Measurements from ENCODE around the gene SLC25A34. TPM values are rescaled to one million over a fixed set of nuclear protein-coding genes. Genes with fewer than 3 reads are reported as not detected.

Gene SLC25A34
- total and polyA plus RNA-seq, 10 of the 15 experiments (the other 5 are each of a cell fraction or from before 2014, with no cell fraction given) = 0.02 to 1.6 (median 0.39) TPM

DNA sequence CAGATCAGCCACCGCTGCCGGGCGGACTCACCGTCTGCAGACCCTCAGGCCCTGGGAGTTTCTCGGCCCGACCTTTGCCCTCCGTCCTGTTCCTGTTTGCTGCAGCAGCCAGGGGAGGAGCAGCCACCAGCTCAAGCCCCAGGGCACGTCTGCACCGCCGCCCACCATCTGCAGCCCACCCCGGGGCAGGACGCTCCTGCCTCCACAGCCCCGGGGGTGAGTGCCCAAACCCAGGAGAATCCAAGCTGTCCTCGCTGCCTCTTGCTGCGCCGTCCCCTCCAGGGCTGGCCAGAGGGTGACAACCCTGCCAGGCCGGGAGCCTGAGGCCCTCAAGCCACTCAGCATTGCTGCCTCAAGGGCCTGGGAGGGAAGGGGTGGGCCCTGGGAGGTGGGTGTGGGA is 1.2 kb upstream of the SLC25A34 start:
- RAD21 ChIA-PET (ENCODE audit: unreplicated experiment) = no interaction called here
- H3K36me3 ChIP-seq (ENCODE audit: control insufficient read depth in 2 of 2, insufficient read depth in 2 of 2, low read length in 1 of 2) = peaks cover 4 to 14% of the 10 kb centered on the region in 2 experiments
- H3K4me1 ChIP-seq (ENCODE audit: control insufficient read depth, insufficient read depth, low read length) = no peaks in the 10 kb centered on the region
- in situ Hi-C loops (cut with MboI) (no loop called here), intact Hi-C loops (cut with micrococcal nuclease; ENCODE audit: unreplicated experiment) (loop anchor here (5.0 kb wide), 1 partner anchor 303 kb away; no protein-coding TSS in a partner anchor)
- POLR2A ChIA-PET = no interaction called here
- no peak overlapping the region for H3K9ac ChIP-seq (ENCODE audit: control insufficient read depth, insufficient read depth, low read length)
- no peaks in the 10 kb centered on the region for H3K27me3 ChIP-seq (replicated peaks in 1 of 2; ENCODE audit: control insufficient read depth in 2 of 2, insufficient read depth in 2 of 2, low read length in 1 of 2)
- no peak for TF ChIP-seq KAT2A (conservative IDR thresholded peaks at IDR 0.05; ENCODE audit: control insufficient read depth, low read depth, low read length)
- TF ChIP-seq NRF1 (conservative IDR thresholded peaks at IDR 0.05; ENCODE audit: low read depth, low read length) = no peak
- TF ChIP-seq ZBED1 (IDR thresholded peaks at IDR 0.05; ENCODE audit: borderline replicate concordance) = no peak
- no peak for TF ChIP-seq KLF5 (IDR thresholded peaks at IDR 0.05; ENCODE audit: partially characterized antibody)
- no peak for TF ChIP-seq PAX5 (IDR thresholded peaks at IDR 0.05; ENCODE audit: borderline replicate concordance, low read depth, low read length)
- TF ChIP-seq GABPA (IDR thresholded peaks at IDR 0.05; ENCODE audit: low read depth) = no peak
- TF ChIP-seq TAF1 (IDR thresholded peaks at IDR 0.05; ENCODE audit: borderline replicate concordance, low read depth, low read length) = no peak
- no peak for TF ChIP-seq SMARCA5 (IDR thresholded peaks at IDR 0.05)
- TF ChIP-seq, protein P1, sequence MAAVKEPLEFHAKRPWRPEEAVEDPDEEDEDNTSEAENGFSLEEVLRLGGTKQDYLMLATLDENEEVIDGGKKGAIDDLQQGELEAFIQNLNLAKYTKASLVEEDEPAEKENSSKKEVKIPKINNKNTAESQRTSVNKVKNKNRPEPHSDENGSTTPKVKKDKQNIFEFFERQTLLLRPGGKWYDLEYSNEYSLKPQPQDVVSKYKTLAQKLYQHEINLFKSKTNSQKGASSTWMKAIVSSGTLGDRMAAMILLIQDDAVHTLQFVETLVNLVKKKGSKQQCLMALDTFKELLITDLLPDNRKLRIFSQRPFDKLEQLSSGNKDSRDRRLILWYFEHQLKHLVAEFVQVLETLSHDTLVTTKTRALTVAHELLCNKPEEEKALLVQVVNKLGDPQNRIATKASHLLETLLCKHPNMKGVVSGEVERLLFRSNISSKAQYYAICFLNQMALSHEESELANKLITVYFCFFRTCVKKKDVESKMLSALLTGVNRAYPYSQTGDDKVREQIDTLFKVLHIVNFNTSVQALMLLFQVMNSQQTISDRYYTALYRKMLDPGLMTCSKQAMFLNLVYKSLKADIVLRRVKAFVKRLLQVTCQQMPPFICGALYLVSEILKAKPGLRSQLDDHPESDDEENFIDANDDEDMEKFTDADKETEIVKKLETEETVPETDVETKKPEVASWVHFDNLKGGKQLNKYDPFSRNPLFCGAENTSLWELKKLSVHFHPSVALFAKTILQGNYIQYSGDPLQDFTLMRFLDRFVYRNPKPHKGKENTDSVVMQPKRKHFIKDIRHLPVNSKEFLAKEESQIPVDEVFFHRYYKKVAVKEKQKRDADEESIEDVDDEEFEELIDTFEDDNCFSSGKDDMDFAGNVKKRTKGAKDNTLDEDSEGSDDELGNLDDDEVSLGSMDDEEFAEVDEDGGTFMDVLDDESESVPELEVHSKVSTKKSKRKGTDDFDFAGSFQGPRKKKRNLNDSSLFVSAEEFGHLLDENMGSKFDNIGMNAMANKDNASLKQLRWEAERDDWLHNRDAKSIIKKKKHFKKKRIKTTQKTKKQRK (IDR thresholded peaks at IDR 0.05; ENCODE audit: low read depth, low read length) = no peak
- TF ChIP-seq ASH2L (IDR thresholded peaks at IDR 0.05; ENCODE audit: borderline replicate concordance, low read depth) = no peak
- TF ChIP-seq POLR2AphosphoS2 (IDR thresholded peaks at IDR 0.05; ENCODE audit: low read depth, low read length) = no peak
- TF ChIP-seq, protein P2, sequence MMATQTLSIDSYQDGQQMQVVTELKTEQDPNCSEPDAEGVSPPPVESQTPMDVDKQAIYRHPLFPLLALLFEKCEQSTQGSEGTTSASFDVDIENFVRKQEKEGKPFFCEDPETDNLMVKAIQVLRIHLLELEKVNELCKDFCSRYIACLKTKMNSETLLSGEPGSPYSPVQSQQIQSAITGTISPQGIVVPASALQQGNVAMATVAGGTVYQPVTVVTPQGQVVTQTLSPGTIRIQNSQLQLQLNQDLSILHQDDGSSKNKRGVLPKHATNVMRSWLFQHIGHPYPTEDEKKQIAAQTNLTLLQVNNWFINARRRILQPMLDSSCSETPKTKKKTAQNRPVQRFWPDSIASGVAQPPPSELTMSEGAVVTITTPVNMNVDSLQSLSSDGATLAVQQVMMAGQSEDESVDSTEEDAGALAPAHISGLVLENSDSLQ (IDR thresholded peaks at IDR 0.05) = no peak
- TF ChIP-seq MTA3 (IDR thresholded peaks at IDR 0.05; ENCODE audit: borderline replicate concordance, low read length) = no peak
- TF ChIP-seq MEF2A (IDR thresholded peaks at IDR 0.05; ENCODE audit: insufficient read depth, low read depth, low read length) = no peak
- no peak for TF ChIP-seq RCOR1 (conservative IDR thresholded peaks at IDR 0.05; ENCODE audit: low read depth, low read length)
- no peak for TF ChIP-seq TCF7 (IDR thresholded peaks at IDR 0.05; ENCODE audit: borderline replicate concordance)
- TF ChIP-seq, protein P3, sequence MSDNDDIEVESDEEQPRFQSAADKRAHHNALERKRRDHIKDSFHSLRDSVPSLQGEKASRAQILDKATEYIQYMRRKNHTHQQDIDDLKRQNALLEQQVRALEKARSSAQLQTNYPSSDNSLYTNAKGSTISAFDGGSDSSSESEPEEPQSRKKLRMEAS (IDR thresholded peaks at IDR 0.05; ENCODE audit: low read depth, low read length) = no peak
- no peak for TF ChIP-seq CHD1 (IDR thresholded peaks at IDR 0.05; ENCODE audit: low read depth, low read length)
- TF ChIP-seq KDM1A (IDR thresholded peaks at IDR 0.05; ENCODE audit: borderline replicate concordance) = no peak
- H3K79me2 ChIP-seq (ENCODE audit: control insufficient read depth, insufficient read depth, low read length) = no peaks in the 10 kb centered on the region
- DNase-seq (ENCODE audit: low read depth, low spot score) = no peak
- WGBS (ENCODE audit: insufficient coverage, insufficient replicate concordance, low lambda C conversion rate, missing lambda C conversion rate) = 92% methylated on average over 17 of the region's 17 CpGs
- SMC1A ChIA-PET (ENCODE audit: uncharacterized antibody, unreplicated experiment) = no interaction called here
- H3K4me3 ChIP-seq = no peak overlapping the region
- no peaks in the 10 kb centered on the region for H4K20me1 ChIP-seq (ENCODE audit: control insufficient read depth, insufficient read depth)
- BruUV-seq (replicated peaks) = no TSS peak
- no peak overlapping the region for H3K4me2 ChIP-seq (ENCODE audit: control insufficient read depth, insufficient read depth)
- CTCF ChIA-PET = no interaction called here
- H2AFZ ChIP-seq (ENCODE audit: control insufficient read depth, low read depth, low read length) = no peak overlapping the region
- no peak overlapping the region for H3K27ac ChIP-seq (ENCODE audit: control insufficient read depth, insufficient read depth)
- no peak for FAIRE-seq
- no peaks in the 10 kb centered on the region for H3K9me3 ChIP-seq (replicated peaks; ENCODE audit: control insufficient read depth, insufficient read depth, low read length)
- no peak for ATAC-seq

Measured in GM12878 (cell line).